H1 (cell line): ENCODE data around the gene POPDC2. TPM values are rescaled to one million over a fixed set of nuclear protein-coding genes. Genes with fewer than 3 reads are reported as not detected.

ENCODE experiments used
- CTCF ChIA-PET: fragments of 300-600 bp; sonication (Branson Sonifier 250); formaldehyde crosslinking; loops from one replicate; lab custom pipeline; 2021; ENCODE audit not compliant: partially characterized antibody; lab: Charles Lee
- POLR2A ChIA-PET: fragments of 300-600 bp; sonication (Branson Sonifier 250); formaldehyde crosslinking; loops from one replicate; lab custom pipeline; 2021; ENCODE audit warnings: inconsistent platforms; ENCODE audit not compliant: partially characterized antibody; lab: Charles Lee
- DNase-seq, 2 experiments: peaks; one replicate each; pipeline versions ENCODE4 v3.0.0 to v3.0.0-alpha.2; 2010 to 2022; ENCODE audit warnings: low spot score in 2 of 2, low read depth in 1 of 2, mixed read lengths in 1 of 2
- FAIRE-seq: peaks from 2 replicates; lab custom pipeline; 2011; peaks lifted over from hg19 to GRCh38; lab: Jason Lieb, UNC
- H2AFZ ChIP-seq: 2 replicates; pipeline ENCODE4 v1.8.1; 2012; ENCODE audit warnings: low read length, inconsistent platforms
- H2AK5ac ChIP-seq: 2 replicates; pipeline ENCODE4 v1.6.1; 2013; ENCODE audit warnings: low read depth, low read length
- H2BK120ac ChIP-seq: replicated peaks from 2 replicates; pipeline ENCODE3; 2013; ENCODE audit warnings: low read depth, low read length, inconsistent platforms
- H2BK12ac ChIP-seq: 2 replicates; pipeline ENCODE4 v1.6.1; 2013; ENCODE audit warnings: low read depth, low read length
- H2BK15ac ChIP-seq: 2 replicates; pipeline ENCODE4 v1.6.1; 2013; ENCODE audit warnings: low read length
- H2BK20ac ChIP-seq: 2 replicates; pipeline ENCODE4 v1.6.1; 2013; ENCODE audit warnings: low read length
- H2BK5ac ChIP-seq: 2 replicates; pipeline ENCODE4 v1.6.1; 2013; ENCODE audit warnings: low read depth, low read length
- H3K14ac ChIP-seq: 2 replicates; pipeline ENCODE4 v1.6.1; 2013; ENCODE audit warnings: inconsistent platforms; ENCODE audit not compliant: insufficient read length
- H3K18ac ChIP-seq: 2 replicates; pipeline ENCODE4 v1.6.1; 2013; ENCODE audit warnings: low read length; ENCODE audit errors: extremely low read depth
- H3K23ac ChIP-seq: 2 replicates; pipeline ENCODE4 v1.6.1; 2013; ENCODE audit warnings: inconsistent platforms; ENCODE audit not compliant: insufficient read length
- H3K23me2 ChIP-seq: 2 replicates; pipeline ENCODE4 v1.6.1; 2013; ENCODE audit warnings: low read depth, low read length
- H3K27ac ChIP-seq: 2 replicates; pipeline ENCODE4 v1.6.1; 2011; ENCODE audit warnings: low read depth, low read length, inconsistent platforms
- H3K27me3 ChIP-seq, 4 experiments: replicated peaks in 1 of 4; 1 replicate in 1 of 4; 2 replicates in 3 of 4; pipeline versions ENCODE4 v1.6.1 to v1.8.1; 2011 to 2013; ENCODE audit warnings: low read length in 3 of 4, mild to moderate bottlenecking in 3 of 4, inconsistent platforms in 2 of 4, mixed read lengths in 2 of 4, moderate library complexity in 1 of 4; ENCODE audit not compliant: control insufficient read depth in 3 of 4, insufficient read depth in 3 of 4; ENCODE audit errors: extremely low read depth in 1 of 4
- H3K36me3 ChIP-seq, 4 experiments: 2 replicates each; pipeline versions ENCODE4 v1.6.1 to v1.8.1; 2011 to 2013; ENCODE audit warnings: mild to moderate bottlenecking in 4 of 4, low read length in 3 of 4, moderate library complexity in 2 of 4, control low read depth in 1 of 4, inconsistent platforms in 1 of 4; ENCODE audit not compliant: insufficient read depth in 4 of 4, control insufficient read depth in 2 of 4
- H3K4ac ChIP-seq: replicated peaks from 2 replicates; pipeline ENCODE3; 2013; ENCODE audit warnings: low read length, low read depth, mixed read lengths, inconsistent platforms; ENCODE audit not compliant: insufficient read length
- H3K4me1 ChIP-seq, 4 experiments: replicated peaks in 1 of 4; 1 replicate in 1 of 4; 2 replicates in 3 of 4; pipeline versions ENCODE4 v1.6.1 to v1.8.1; 2011 to 2013; ENCODE audit warnings: low read length in 3 of 4, inconsistent platforms in 2 of 4, mixed read lengths in 1 of 4; ENCODE audit not compliant: insufficient read depth in 4 of 4, control insufficient read depth in 3 of 4
- H3K4me2 ChIP-seq, 2 experiments: 2 replicates each; pipeline versions ENCODE4 v1.6.1 to v1.8.1; 2011 to 2013; ENCODE audit warnings: low read depth in 2 of 2, low read length in 2 of 2, control low read depth in 1 of 2, inconsistent platforms in 1 of 2, mild to moderate bottlenecking in 1 of 2; ENCODE audit not compliant: insufficient read depth in 1 of 2
- H3K4me3 ChIP-seq, 4 experiments: fragments of 200-600, 300-600 bp in 1 of 4; sonication (generic), shearing (Covaris generic), sonication (Bioruptor Twin) in 1 of 4; 2 replicates each; pipeline versions ENCODE4 v1.5.1 to v1.8.1; 2011 to 2016; ENCODE audit warnings: low read length in 4 of 4, low read depth in 3 of 4, control low read depth in 2 of 4, inconsistent platforms in 2 of 4, mild to moderate bottlenecking in 2 of 4, mixed read lengths in 1 of 4, moderate library complexity in 1 of 4; ENCODE audit not compliant: insufficient read depth in 2 of 4; ENCODE audit errors: extremely low read depth in 1 of 4
- H3K56ac ChIP-seq: replicated peaks from 2 replicates; pipeline ENCODE3; 2013; ENCODE audit warnings: low read depth, mild to moderate bottlenecking, mixed read lengths, low read length, inconsistent platforms; ENCODE audit not compliant: insufficient read length
- H3K79me1 ChIP-seq: 2 replicates; pipeline ENCODE4 v1.6.1; 2013; ENCODE audit warnings: low read depth, low read length, control low read depth
- H3K79me2 ChIP-seq, 2 experiments: 2 replicates each; pipeline versions ENCODE4 v1.6.1 to v1.8.1; 2012 to 2013; ENCODE audit warnings: low read length in 2 of 2, mild to moderate bottlenecking in 2 of 2, inconsistent platforms in 1 of 2; ENCODE audit not compliant: insufficient read depth in 2 of 2, control insufficient read depth in 1 of 2
- H3K9ac ChIP-seq, 4 experiments: replicated peaks in 1 of 4; 1 replicate in 1 of 4; 2 replicates in 3 of 4; pipeline versions ENCODE4 v1.6.1 to v1.8.1; 2011 to 2013; ENCODE audit warnings: low read depth in 3 of 4, low read length in 3 of 4, control low read depth in 2 of 4, mild to moderate bottlenecking in 2 of 4, moderate library complexity in 2 of 4, inconsistent platforms in 1 of 4; ENCODE audit errors: extremely low read depth in 1 of 4
- H3K9me3 ChIP-seq, 2 experiments: 2 replicates each; pipeline versions ENCODE4 v1.6.1 to v1.8.1; 2012 to 2013; ENCODE audit warnings: mild to moderate bottlenecking in 2 of 2, moderate library complexity in 2 of 2, control low read depth in 1 of 2, inconsistent platforms in 1 of 2, low read depth in 1 of 2, low read length in 1 of 2, mixed read lengths in 1 of 2; ENCODE audit not compliant: insufficient read depth in 2 of 2
- H4K20me1 ChIP-seq, 2 experiments: replicated peaks in 1 of 2; 2 replicates each; pipeline versions ENCODE3 to v1.8.1; 2011 to 2013; ENCODE audit warnings: inconsistent platforms in 2 of 2, low read length in 2 of 2, mild to moderate bottlenecking in 1 of 2; ENCODE audit not compliant: insufficient read depth in 2 of 2, control insufficient read depth in 1 of 2
- H4K5ac ChIP-seq: 2 replicates; pipeline ENCODE4 v1.6.1; 2013; ENCODE audit warnings: low read length, low read depth, mixed read lengths, inconsistent platforms; ENCODE audit not compliant: insufficient read length
- H4K8ac ChIP-seq: 2 replicates; pipeline ENCODE4 v1.8.0; 2013; ENCODE audit warnings: mild to moderate bottlenecking, moderate library complexity, low read length, inconsistent platforms; ENCODE audit not compliant: insufficient read depth; ENCODE audit errors: extremely low read depth
- H4K91ac ChIP-seq: replicated peaks from 2 replicates; pipeline ENCODE3; 2013; ENCODE audit warnings: low read length, mixed read lengths, inconsistent platforms; ENCODE audit not compliant: insufficient read length
- EP300 ChIP-seq, 2 experiments: IDR thresholded peaks; 1 replicate in 1 of 2; 2 replicates in 1 of 2; pipeline ENCODE4 v1.6.1; 2011 to 2012; ENCODE audit warnings: low read depth in 2 of 2, low read length in 2 of 2, mild to moderate bottlenecking in 2 of 2, borderline replicate concordance in 1 of 2, inconsistent platforms in 1 of 2, moderate library complexity in 1 of 2
- POLR2AphosphoS5 ChIP-seq: IDR thresholded peaks from 2 replicates; pipeline ENCODE4 v1.6.1; 2011; ENCODE audit warnings: low read depth, low read length
- RBBP5 ChIP-seq: IDR thresholded peaks from 2 replicates; pipeline ENCODE4 v1.7.1; 2012; ENCODE audit warnings: low read depth, mild to moderate bottlenecking, inconsistent platforms, low read length, moderate library complexity, borderline replicate concordance
- WGBS, 2 experiments: shearing (Covaris generic) in 1 of 2; methylation state at CpG; one replicate each; pipeline versions ENCODE4 v1.1.6 to v1.1.7; 2013 to 2015; ENCODE audit warnings: low lambda C conversion rate in 2 of 2, mixed read lengths in 2 of 2, inconsistent platforms in 1 of 2, low coverage in 1 of 2, missing lambda C conversion rate in 1 of 2; ENCODE audit not compliant: insufficient replicate concordance in 2 of 2, insufficient coverage in 1 of 2, insufficient read length in 1 of 2; ENCODE audit errors: extremely low coverage in 1 of 2, missing lambda C conversion rate in 1 of 2; 5-methylcytosine and 5-hydroxymethylcytosine counted together
- polyA plus RNA-seq, 7 experiments: library from polyadenylated mRNA; depleted of rRNA in 3 of 7; stranded (reverse) in 5 of 7; unstranded in 2 of 7; fragments of >200 nt in 5 of 7; fragments of 200-250 nt in 2 of 7; gene quantifications; 1 replicate in 5 of 7; 2 replicates in 1 of 7; 4 replicates in 1 of 7; pipeline versions ENCODE4 v1.2.1 to v1.2.3, GENCODE V29; 2011 to 2013; ENCODE audit warnings: missing spikeins in 2 of 7, mixed read lengths in 2 of 7
- total RNA-seq: library from RNA; stranded (reverse); fragmentation: NEBNext Ultra II Directional; extraction: Animal tissue kit (Norgen Biotek cat#: 25700); gene quantifications from 2 replicates; pipeline ENCODE4 v1.2.1, GENCODE V29; 2021

Gene POPDC2
- total and polyA plus RNA-seq, 2 of the 8 experiments (the other 6 are each of a cell fraction or from before 2014, with no cell fraction given) = 0.65 to 1.1 TPM

GRCh38 chr3:119630128-119630879 is 30.1 kb downstream of the POPDC2 start:
- no peak overlapping the region for H4K8ac ChIP-seq
- H2BK20ac ChIP-seq = 0 out of 2 replicates have a peak overlapping the region, but pooled peaks have one; percentile 13
- TF ChIP-seq EP300 (IDR thresholded peaks at IDR 0.05; ENCODE audit: borderline replicate concordance in 1 of 2, low read depth in 2 of 2, low read length in 2 of 2) (no peak), POLR2AphosphoS5 (no peak), RBBP5 (no peak)
- TF ChIP-seq, all 59 proteins: peak for 0
- Histone ChIP-seq H3K56ac (no peak overlapping the region), H3K36me3 (no peaks in the 10 kb centered on the region), H4K20me1 (no peaks in the 10 kb centered on the region), H2BK12ac (no peak overlapping the region; the same call in 1 of the 2 replicates), H3K4me2 (no peak overlapping the region), H3K4ac (no peak overlapping the region), H2BK5ac (no peak overlapping the region), H3K18ac (no peak overlapping the region), H3K79me1 (no peaks in the 10 kb centered on the region), H2BK120ac (no peak overlapping the region), H4K91ac (no peak overlapping the region), H3K27ac (no peak overlapping the region), H3K14ac (no peak overlapping the region), H3K27me3 (no peaks in the 10 kb centered on the region), H3K4me1 (peaks cover 0 to 6% (median 1%) of the 10 kb centered on the region in 4 experiments; a peak in 2 of 7 replicates), H3K23ac (no peak overlapping the region), H3K9ac (no peak overlapping the region), H3K9me3 (no peaks in the 10 kb centered on the region), H3K23me2 (no peaks in the 10 kb centered on the region), H4K5ac (no peak overlapping the region), H2AK5ac (no peak overlapping the region), H2BK15ac (no peak overlapping the region), H2AFZ (peak overlapping the region; percentile 67; the same call in 1 of the 2 replicates), H3K79me2 (no peaks in the 10 kb centered on the region), H3K4me3 (no peak overlapping the region)
- FAIRE-seq (no peak), DNase-seq (no peak)
- CTCF ChIA-PET = interaction anchor here (1.2 to 1.6 kb wide), 2 partner anchors 10 to 30 kb away, joined by 3 read pairs; no protein-coding TSS in a partner anchor
- WGBS, 2 experiments = 86% methylated on average over 8 of the region's 8 CpGs; no CpG with 5 or more reads in 1 of the 2 experiments
- POLR2A ChIA-PET = no interaction called here
